ENCODE measurements around the gene PLA1A.
"Not testable (repeated sequence)": the region's sequence is repeated elsewhere in the genome, so short reads cannot be mapped to it uniquely, and the experiment has no call there.

PLA1A gene

DNA sequence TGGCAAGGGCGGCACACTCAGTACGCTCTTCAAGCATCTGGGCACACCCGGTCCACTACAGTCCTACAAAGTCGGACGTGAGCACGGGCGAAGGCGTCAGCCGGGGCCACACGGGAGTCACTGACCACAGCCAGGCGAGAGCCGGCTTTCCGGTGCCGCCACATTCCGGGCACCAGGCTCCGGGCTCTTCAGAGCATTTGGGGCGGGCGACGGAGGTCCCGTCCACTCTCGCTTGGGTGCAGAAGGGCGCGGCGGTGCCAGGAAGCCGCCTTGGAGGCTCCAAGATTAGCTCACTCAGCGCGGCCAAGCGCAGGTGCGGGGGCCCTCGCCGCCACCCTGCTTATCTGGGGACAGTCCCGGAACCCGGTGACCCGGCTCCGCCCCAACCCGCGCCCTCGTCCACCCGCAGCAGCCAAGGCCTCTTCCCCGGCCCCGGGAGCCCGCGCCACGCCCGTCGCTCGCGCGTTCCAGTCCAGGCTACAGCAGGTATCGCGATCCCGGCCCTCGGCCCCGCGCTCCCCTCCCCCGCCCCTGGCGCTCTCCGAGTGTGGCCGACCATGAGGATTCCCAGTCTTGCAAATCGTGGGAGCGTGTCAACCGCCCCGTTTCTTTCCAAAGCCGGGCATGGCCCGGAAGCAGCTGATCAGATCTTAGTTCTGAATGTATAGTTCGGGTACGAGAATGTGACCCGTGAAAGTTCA lies 18.2 kb upstream of the PLA1A start, which contains the start of gene ADPRH:
Gene ADPRH (plus strand): TSS at position 127 of the 701 bp plus-strand sequence. CDS start 2,678 bp downstream, outside the sequence.
- DNase-seq (ENCODE audit: low read depth, low spot score), result no peak

DNA sequence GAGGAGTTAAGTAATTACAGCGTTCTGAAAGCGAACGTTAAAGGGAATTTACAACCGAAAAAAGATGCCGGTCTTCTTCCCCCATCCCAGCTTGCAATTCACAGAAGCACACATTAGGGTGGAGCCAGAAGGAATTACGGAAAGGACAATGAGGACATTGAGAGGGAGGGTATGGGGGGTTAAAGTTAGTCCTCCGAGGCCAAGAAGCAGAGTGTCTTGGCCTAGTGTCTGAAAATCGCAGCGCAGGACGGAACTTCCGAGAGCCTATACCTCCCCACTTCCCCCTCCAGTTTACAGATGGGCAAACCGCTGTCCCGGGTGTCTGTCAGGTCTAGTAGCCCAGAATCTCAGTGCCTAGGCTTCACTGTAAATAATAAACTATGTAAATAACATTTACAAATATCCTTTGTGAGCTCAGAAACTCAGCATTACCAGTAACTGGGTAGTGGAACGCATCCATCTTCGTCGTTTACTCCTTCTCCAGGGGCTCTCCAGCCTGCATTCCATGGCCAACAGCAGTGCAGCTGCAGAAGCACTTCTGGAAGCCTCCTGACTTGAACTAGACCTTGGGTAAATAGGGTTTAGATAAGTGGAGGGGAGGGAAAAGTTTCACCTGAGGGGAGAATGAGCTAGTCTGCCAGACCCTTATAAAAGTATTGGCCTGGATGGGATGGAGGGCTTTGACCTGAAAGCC lies 17.5 kb upstream of the PLA1A start:
- no peak for DNase-seq (ENCODE audit: low read depth, low spot score)

- DNase-seq (ENCODE audit: low read depth, low spot score), result no peak
These were observed 15.5 kb upstream of the PLA1A start for GRCh38 chr3:119582178-119582577.

- no peak for DNase-seq (ENCODE audit: low read depth, low spot score)
These were observed 12.5 kb upstream of the PLA1A start for GRCh38 chr3:119585208-119585607.

DNA sequence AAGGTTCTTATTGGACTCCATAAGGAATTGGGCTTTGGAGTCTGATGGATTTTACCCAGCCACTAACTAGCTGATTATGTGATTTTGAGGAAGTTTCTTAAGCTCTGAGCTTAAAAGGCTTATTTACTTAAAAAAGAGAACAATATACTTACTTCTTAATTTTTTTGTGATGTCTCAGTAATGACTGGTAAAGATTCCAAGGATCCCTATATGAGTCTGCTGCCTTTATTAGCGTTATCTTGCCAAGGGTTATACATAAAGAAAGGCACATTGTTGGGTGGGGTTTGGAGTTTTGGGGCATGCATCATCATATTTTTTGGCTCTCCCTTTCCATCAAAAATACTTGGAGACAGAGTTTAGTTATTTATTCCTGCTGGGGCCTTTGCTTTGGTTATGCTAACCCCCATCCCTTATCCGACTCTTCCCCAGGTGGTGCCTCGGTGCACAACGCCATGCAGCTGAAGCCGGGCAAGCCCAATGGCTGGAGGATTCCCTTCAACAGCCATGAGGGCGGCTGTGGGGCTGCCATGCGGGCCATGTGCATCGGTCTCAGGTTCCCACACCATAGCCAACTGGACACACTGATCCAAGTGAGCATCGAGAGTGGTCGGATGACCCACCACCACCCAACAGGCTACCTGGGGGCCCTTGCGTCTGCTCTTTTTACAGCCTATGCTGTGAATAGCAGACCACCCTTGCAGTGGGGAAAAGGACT lies 11.7 kb upstream of the PLA1A start:
- DNase-seq (ENCODE audit: low read depth, low spot score), result no peak

GRCh38 chr3:119586733-119587172 lies 10.9 kb upstream of the PLA1A start:
- DNase-seq (ENCODE audit: low read depth, low spot score), result no peak

DNA sequence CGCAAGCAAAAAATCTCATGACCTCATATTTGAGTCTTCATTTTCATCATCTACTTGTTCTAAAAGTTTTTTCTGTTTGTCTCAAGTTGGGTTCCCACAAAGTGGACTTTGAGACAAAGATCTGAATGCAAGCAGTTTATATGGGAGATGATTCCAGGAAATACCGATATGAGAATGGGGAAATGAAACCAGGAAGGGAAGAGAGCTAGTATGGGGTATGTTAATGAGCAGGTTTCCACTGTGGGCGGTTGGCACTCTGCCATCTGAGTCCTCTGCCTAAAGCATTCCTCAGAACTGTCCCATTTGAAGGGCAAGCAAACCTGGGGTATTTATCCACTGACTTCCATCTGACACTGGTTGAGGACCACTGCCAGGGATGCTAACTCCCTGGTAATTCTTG lies 9.6 kb upstream of the PLA1A start:
- no peak for DNase-seq (ENCODE audit: low read depth, low spot score)

- no peak for DNase-seq (ENCODE audit: low read depth, low spot score)
These were observed 8.4 kb upstream of the PLA1A start for GRCh38 chr3:119589102-119589773.

DNA sequence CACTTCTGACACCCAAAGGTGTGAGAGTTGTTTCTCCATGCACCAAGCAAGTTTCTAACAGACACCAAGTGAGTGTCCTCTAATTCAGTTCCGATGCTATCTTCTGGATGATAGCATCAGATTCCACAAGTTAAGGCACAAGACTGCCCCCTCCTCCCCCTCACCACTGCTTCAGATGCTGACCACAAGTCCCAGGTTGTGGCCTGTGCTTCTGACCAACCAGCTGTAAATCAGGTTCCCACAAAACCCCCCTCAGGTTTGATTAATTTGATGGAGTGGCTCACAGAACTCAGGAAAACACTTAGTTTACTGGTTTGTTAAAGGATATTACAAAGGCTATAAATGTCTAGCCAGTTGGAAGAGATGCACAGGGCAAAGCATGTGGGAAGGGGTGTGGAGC lies 7.0 kb upstream of the PLA1A start:
- DNase-seq (ENCODE audit: low read depth, low spot score), result no peak

DNA sequence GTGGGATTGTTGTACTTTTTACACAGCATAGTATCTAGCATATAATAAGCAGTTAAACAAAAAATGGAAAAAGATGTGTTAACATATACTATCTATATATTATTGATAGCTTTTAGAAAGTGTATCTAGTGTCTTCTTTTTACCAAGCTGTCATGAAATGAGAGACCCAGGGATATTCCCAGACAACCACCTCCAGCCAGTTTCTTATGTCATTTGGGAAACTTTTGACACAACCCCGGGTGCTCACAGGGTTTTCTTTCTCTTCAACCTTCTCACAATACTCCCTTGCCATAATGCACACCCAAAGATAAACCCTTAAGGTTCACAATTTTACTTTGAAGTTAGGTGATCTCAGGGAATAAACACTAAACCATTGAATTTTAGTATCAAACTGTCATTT lies 4.8 kb upstream of the PLA1A start:
- no peak for DNase-seq (ENCODE audit: low read depth, low spot score)

GRCh38 chr3:119594066-119594465 lies 3.6 kb upstream of the PLA1A start:
- DNase-seq (ENCODE audit: low read depth, low spot score), result no peak

DNA sequence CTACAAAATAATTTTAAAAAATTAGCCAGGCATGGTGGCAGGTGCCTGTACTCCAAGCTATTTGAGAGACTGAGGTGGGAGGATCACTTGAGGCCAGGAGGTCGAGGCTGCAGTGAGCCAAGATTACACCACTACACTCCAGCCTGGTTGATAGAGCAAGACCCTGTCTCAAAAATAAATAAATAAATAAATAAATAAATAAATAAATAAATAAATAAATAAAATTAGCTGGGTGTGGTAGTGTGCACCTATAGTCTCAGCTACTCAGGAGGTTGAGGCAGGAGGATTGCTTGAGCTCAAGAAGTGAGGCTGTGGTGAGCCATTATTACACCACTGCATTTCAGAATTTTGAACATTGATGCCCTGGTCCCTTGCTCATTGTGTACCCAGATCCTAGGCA lies 2.8 kb upstream of the PLA1A start:
- DNase-seq (ENCODE audit: low read depth, low spot score), result not testable (repeated sequence)

- DNase-seq (ENCODE audit: low read depth, low spot score), result no peak
These were observed 1.9 kb upstream of the PLA1A start for GRCh38 chr3:119595639-119596334.

DNA sequence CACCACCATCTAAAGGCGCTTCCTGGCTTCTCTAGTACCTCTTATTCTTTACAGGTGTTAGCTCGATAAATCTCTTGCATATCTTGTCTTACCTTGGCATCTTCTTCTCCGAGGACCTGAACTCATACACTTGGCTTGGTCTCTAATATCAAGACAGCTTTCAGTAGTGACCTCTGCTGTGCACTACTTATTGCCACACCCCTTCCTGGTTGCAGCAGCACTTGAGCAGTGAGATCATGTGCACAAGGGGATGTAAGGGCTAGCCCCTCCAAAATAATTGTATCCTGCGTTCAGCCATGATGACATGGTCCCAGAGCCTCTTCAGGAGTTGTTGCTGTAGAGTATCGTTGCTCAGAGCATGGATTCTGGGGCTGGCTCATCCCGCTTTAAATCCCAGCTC lies 1.3 kb upstream of the PLA1A start:
- DNase-seq (ENCODE audit: low read depth, low spot score), result no peak

- DNase-seq (ENCODE audit: low read depth, low spot score), result no peak
These were observed 869 bp downstream of the PLA1A start for GRCh38 chr3:119598410-119599098.

- no peak for DNase-seq (ENCODE audit: low read depth, low spot score)
These were observed 2.0 kb downstream of the PLA1A start for GRCh38 chr3:119599558-119600174.

GRCh38 chr3:119600732-119601131 lies 3.0 kb downstream of the PLA1A start:
- no peak for DNase-seq (ENCODE audit: low read depth, low spot score)

GRCh38 chr3:119601154-119601553 lies 3.5 kb downstream of the PLA1A start:
- DNase-seq (ENCODE audit: low read depth, low spot score), result no peak

DNA sequence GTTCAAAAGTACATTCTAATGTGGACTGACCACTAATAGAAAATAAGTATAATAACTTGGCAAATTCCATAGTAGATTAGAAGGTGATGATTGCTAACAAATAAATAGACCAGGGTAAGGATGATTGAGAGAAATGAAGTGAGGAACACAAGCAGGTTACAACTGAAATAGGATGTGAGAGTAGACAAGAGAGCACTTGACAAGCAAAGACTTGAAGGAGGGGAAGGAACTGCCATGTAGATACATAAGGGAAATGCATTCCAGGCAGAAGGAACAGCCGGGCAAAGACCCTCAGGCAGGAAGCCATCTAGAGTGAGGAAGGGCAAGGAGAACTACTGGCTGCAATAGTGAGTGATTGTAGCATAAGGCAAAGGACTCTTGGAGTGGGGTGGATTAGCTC lies 5.0 kb downstream of the PLA1A start:
- no peak for DNase-seq (ENCODE audit: low read depth, low spot score)

DNA sequence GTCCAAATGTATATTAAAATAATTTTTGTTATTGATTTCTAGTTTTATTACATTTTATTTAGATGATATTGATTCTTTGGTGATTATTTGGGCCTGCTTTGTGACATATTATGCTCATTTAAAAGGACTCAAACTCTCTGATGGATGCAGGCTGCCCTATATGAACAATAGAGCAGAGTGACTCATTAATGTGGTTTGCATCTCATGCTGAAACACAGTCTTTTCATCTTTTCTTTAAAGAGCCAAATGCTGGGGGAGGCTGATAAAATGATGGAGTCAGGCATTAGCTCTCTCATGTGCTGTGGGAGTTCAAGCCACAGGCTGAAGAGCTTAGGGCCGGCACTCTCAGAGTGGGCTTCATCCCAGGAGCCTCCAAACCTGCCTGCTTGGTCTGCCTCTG lies 7.2 kb downstream of the PLA1A start:
- no peak for DNase-seq (ENCODE audit: low read depth, low spot score)

All from brain pericyte (primary cell).